ENCODE data around the gene NEU3. TPM values are rescaled to one million over a fixed set of nuclear protein-coding genes. Genes with fewer than 3 reads are reported as not detected.

Gene NEU3
- total RNA-seq, 3 donors from 2014 or later: 6.0 to 8.5 (median 6.7) TPM

GRCh38 chr11:75051043-75051442 lies 62.3 kb downstream of the NEU3 start:
- Histone ChIP-seq H3K36me3 (ENCODE audit: low read depth) (no peaks in the 10 kb centered on the region), H3K4me1 (ENCODE audit: low read depth) (no peaks in the 10 kb centered on the region), H3K4me3 (no peak overlapping the region), H3K9me3 (peaks cover 13% of the 10 kb centered on the region)
- no peak for DNase-seq
- no peak for ATAC-seq
- intact Hi-C loops (cut with DNase I, micrococcal nuclease): no loop called here
- TF ChIP-seq CTCF (IDR thresholded peaks at IDR 0.05): no peak

GRCh38 chr11:75052457-75052856 lies 63.7 kb downstream of the NEU3 start:
- no peak for DNase-seq
- TF ChIP-seq CTCF (IDR thresholded peaks at IDR 0.05): no peak
- no peak for ATAC-seq
- intact Hi-C loops (cut with DNase I, micrococcal nuclease): no loop called here
- Histone ChIP-seq H3K36me3 (ENCODE audit: low read depth) (no peaks in the 10 kb centered on the region), H3K4me3 (no peak overlapping the region), H3K9me3 (peaks cover 13% of the 10 kb centered on the region), H3K4me1 (ENCODE audit: low read depth) (no peaks in the 10 kb centered on the region)

- TF ChIP-seq CTCF (IDR thresholded peaks at IDR 0.05): no peak
- intact Hi-C loops (cut with DNase I, micrococcal nuclease): no loop called here
- no peaks in the 10 kb centered on the region for H3K4me1 ChIP-seq (ENCODE audit: low read depth)
Observed at GRCh38 chr11:75055511-75055910, 66.8 kb downstream of the NEU3 start.

GRCh38 chr11:75056814-75057213 lies 68.1 kb downstream of the NEU3 start:
- intact Hi-C loops (cut with DNase I, micrococcal nuclease): no loop called here
- no peaks in the 10 kb centered on the region for H3K36me3 ChIP-seq (ENCODE audit: low read depth)
- DNase-seq (no peak), ATAC-seq (no peak)
- H3K4me3 ChIP-seq: no peak overlapping the region
- no peak for TF ChIP-seq CTCF (IDR thresholded peaks at IDR 0.05)
- peaks cover 13% of the 10 kb centered on the region for H3K9me3 ChIP-seq
- H3K4me1 ChIP-seq (ENCODE audit: low read depth): no peaks in the 10 kb centered on the region

More at GRCh38 chr11:75055511-75055910, 66.8 kb downstream of the NEU3 start:
- no peak for ATAC-seq
- Histone ChIP-seq H3K4me3 (no peak overlapping the region), H3K9me3 (peaks cover 13% of the 10 kb centered on the region), H3K36me3 (ENCODE audit: low read depth) (no peaks in the 10 kb centered on the region)
- DNase-seq: no peak

- ATAC-seq (no peak), DNase-seq (no peak)
- TF ChIP-seq CTCF (IDR thresholded peaks at IDR 0.05): no peak
- Histone ChIP-seq H3K9me3 (no peaks in the 10 kb centered on the region), H3K4me3 (no peak overlapping the region), H3K36me3 (ENCODE audit: low read depth) (no peaks in the 10 kb centered on the region), H3K4me1 (ENCODE audit: low read depth) (no peaks in the 10 kb centered on the region)
- intact Hi-C loops (cut with DNase I, micrococcal nuclease): no loop called here
Observed at GRCh38 chr11:75059299-75059698, 70.6 kb downstream of the NEU3 start.

- DNase-seq: no peak
- Histone ChIP-seq H3K4me3 (no peak overlapping the region), H3K9me3 (no peaks in the 10 kb centered on the region), H3K36me3 (ENCODE audit: low read depth) (no peaks in the 10 kb centered on the region), H3K4me1 (ENCODE audit: low read depth) (no peaks in the 10 kb centered on the region)
- intact Hi-C loops (cut with DNase I, micrococcal nuclease): no loop called here
- TF ChIP-seq CTCF (IDR thresholded peaks at IDR 0.05): no peak
- ATAC-seq: no peak
Observed at GRCh38 chr11:75063741-75064314, 75.1 kb downstream of the NEU3 start.

Measured in mucosa of descending colon (tissue), 3 donors.